GM13977 (cell line): ENCODE data around the gene SERPINB8.
A peak's percentile ranks its signal among the peaks of the same experiment; 100 is the strongest.

Source experiments
- DNase-seq: peaks from one replicate; pipeline ENCODE4 v3.0.0; 2012; ENCODE audit warnings: low spot score
- CTCF ChIP-seq: IDR thresholded peaks from 2 replicates; pipeline ENCODE4 v1.5.1; 2012; ENCODE audit warnings: mild to moderate bottlenecking, control low read depth; ENCODE audit not compliant: insufficient read depth; ENCODE audit errors: extremely low read depth, missing control alignments
- in situ Hi-C: fragments of 300-500 bp; cut with MboI; formaldehyde crosslinking; loops from one replicate; pipeline ENCODE4 v1.12.0; 2022; ENCODE audit warnings: low sequenced_read_pairs, low pct_unique_long_range_greater_than_20kb, mixed read lengths, inconsistent platforms; ENCODE audit not compliant: unreplicated experiment

The SERPINB8 gene

GRCh38 chr18:63981719-63982118, 11.8 kb downstream of the SERPINB8 start:
- no peak for TF ChIP-seq CTCF
- DNase-seq: no peak
- in situ Hi-C loops: no loop called here

- no peak for TF ChIP-seq CTCF
- in situ Hi-C loops: no loop called here
- no peak for DNase-seq
These were observed 12.5 kb downstream of the SERPINB8 start for GRCh38 chr18:63982361-63982760.

- no peak for DNase-seq
- in situ Hi-C loops: no loop called here
- TF ChIP-seq CTCF: no peak
These were observed 17.0 kb downstream of the SERPINB8 start for GRCh38 chr18:63986885-63987284.

DNA sequence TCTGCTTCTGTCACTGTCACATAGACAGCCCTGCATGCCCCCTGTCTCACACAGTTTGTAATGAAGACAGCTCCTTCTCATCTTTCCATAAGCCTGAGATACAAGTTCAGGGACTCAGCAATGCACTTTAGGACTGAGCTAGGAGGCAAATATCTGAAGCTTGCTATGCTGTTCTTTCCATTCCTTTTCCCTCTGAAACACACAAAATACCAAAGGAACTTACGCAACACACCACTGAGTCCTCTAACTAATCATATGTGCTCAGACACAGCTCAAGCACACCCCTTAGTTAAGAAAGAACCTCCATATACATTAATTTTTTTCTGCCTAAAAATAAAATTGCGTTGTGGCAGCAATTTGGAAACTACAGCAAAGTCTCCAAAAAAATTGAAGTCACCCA, 17.9 kb downstream of the SERPINB8 start:
- in situ Hi-C loops: no loop called here
- no peak for DNase-seq
- no peak for TF ChIP-seq CTCF

DNA sequence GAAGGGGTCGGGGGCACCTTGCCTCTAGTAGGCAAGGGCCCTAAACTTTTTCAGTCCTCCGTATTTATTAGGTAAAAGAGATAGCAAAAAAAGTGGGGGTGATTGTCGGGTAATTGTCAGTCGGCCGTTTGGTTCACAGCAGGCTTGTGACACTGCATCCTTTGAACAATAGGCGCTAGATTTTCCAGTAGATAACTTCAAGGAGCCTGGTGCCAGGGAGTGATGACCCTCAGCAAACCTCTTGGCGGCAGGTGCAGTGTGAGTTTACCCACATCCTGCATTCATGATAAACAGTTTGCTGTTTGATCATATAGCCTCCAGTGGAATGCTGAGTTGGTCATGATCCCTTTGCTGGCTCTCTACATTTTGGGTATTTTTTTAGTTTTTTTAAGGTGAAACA, 22.9 kb downstream of the SERPINB8 start:
- in situ Hi-C loops: no loop called here
- no peak for TF ChIP-seq CTCF
- no peak for DNase-seq

DNA sequence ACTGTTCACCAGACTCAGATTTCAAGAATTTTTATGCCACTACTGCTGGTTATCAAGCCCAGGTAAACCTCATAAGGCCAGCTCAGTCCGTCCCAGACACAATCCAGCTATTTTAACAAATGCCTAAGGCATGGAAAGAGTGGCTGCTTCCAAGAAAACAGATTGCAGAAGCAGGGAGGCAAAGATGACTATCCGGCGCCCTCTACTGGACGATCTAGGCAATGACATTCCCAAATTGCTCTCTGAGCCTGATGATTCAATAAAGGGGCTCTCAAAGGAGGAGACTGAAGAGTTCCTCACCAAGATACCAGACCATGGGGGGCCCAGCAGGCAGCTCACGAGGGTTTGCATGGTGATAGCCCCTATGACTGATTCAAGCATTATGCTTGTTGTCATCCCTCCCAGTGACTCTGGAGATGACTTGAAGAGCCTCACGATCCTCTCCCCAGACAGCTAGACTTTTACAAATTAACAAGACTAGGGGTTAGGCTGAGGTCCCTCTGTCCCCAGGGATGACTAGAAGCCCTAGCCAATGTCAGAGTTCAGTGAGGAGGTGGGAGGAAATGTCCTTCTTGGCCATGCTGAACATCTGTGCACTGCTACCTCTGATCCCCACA, 25.0 kb downstream of the SERPINB8 start:
- in situ Hi-C loops: no loop called here
- TF ChIP-seq CTCF: peak; percentile 83
- peak; percentile 58 for DNase-seq

DNA sequence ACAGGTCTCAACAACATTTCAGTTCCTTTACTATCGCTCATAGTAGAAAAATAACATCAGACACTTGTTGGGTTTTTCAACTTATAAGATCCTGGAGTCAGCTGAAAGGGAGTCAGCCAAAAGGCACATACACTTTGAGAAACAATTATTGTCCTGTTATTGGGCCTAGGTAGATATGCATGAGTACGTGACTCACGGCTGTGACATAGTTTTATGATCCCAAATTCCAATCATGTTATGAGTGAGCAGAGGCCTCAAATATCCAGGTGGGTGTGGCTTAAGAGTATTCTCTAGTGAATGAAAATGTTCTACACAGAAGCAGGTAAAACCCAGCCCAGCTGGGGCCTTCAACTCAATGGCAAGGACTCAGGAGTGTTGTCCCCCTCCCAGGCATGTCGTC, 27.2 kb downstream of the SERPINB8 start:
- in situ Hi-C loops: no loop called here
- no peak for TF ChIP-seq CTCF
- no peak for DNase-seq
